ENCODE results near the gene YIPF2.

YIPF2 gene

GRCh38 chr19:10921199-10921909, 7.1 kb downstream of the YIPF2 start:
- Histone ChIP-seq H3K4me3 (no peak overlapping the region), H3K9me3 (no peaks in the 10 kb centered on the region), H3K27ac (no peak overlapping the region), H3K27me3 (no peaks in the 10 kb centered on the region), H3K4me1 (no peaks in the 10 kb centered on the region), H3K9ac (no peak overlapping the region), H4K20me1 (peaks cover 67% of the 10 kb centered on the region), H3K36me3 (peaks cover 94% of the 10 kb centered on the region), H3K4me2 (no peak overlapping the region)
- no peak for TF ChIP-seq Cebpa-rat (IDR thresholded peaks at IDR 0.05)

- no peak overlapping the region for H3K9ac ChIP-seq
- H3K27me3 ChIP-seq, result no peaks in the 10 kb centered on the region
- H4K20me1 ChIP-seq, result peaks cover 73% of the 10 kb centered on the region
- no peak overlapping the region for H3K4me2 ChIP-seq
- peaks cover 99% of the 10 kb centered on the region for H3K36me3 ChIP-seq
- no peak overlapping the region for H3K27ac ChIP-seq
- H3K4me3 ChIP-seq, result no peak overlapping the region
- no peaks in the 10 kb centered on the region for H3K4me1 ChIP-seq
- TF ChIP-seq Cebpa-rat (IDR thresholded peaks at IDR 0.05), result no peak
- H3K9me3 ChIP-seq, result no peaks in the 10 kb centered on the region
These were observed 7.7 kb downstream of the YIPF2 start for GRCh38 chr19:10920781-10921180.

- no peaks in the 10 kb centered on the region for H3K9me3 ChIP-seq
- H3K9ac ChIP-seq, result no peak overlapping the region
- H4K20me1 ChIP-seq, result peaks cover 78% of the 10 kb centered on the region
- H3K36me3 ChIP-seq, result peaks cover 99% of the 10 kb centered on the region
- no peak overlapping the region for H3K4me2 ChIP-seq
- no peaks in the 10 kb centered on the region for H3K4me1 ChIP-seq
- no peak for TF ChIP-seq Cebpa-rat (IDR thresholded peaks at IDR 0.05)
- H3K27me3 ChIP-seq, result no peaks in the 10 kb centered on the region
- H3K27ac ChIP-seq, result no peak overlapping the region
- H3K4me3 ChIP-seq, result no peak overlapping the region
These were observed 8.2 kb downstream of the YIPF2 start for GRCh38 chr19:10920288-10920655.

DNA sequence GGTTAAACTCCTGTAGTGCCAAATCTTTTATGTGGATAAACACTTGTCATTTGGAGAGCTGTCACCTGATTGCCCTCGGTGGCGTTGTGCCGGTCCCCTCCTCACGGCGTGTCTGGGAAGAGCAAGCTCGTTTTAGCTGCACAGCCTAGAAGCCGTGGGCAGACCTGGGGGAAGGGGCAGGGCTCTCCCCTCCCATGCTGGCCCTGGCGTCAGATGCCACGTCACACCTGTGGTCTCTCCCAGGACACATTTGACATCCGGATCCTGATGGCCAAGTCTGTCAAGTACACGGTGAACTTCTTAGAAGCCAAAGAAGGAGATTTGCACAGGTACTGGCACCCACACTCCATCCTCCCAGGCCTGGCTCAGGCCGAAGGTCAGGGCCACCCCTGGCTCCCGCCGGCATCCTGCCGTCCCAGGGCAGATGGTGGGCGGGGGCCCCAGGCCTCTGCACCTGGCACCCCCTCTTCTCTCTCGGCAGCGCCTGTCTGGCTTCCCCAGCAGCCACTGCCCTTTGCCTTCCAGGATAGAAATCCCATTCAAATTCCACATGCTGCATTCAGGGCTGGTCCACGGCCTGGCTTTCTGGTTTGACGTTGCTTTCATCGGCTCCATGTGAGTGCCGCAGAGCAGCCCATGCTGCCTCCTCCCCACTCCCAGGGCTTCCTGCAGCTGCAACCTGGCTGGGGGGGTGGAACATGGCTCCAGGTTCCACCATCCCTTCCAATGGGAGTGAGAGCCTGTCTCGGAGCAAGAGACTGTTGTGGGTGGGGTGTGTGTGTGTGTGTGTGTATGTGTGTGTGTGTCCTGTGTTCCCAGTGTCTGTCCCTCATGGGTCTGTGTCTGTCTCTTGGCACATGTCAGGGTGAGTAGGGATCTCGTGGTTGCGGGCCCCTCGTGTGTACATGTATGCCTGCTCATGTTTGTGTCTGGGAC, 8.8 kb downstream of the YIPF2 start:
- no peak for TF ChIP-seq Cebpa-rat (IDR thresholded peaks at IDR 0.05)
- no peak overlapping the region for H3K9ac ChIP-seq
- peaks cover 85% of the 10 kb centered on the region for H4K20me1 ChIP-seq
- no peaks in the 10 kb centered on the region for H3K4me1 ChIP-seq
- no peaks in the 10 kb centered on the region for H3K27me3 ChIP-seq
- no peak overlapping the region for H3K27ac ChIP-seq
- H3K36me3 ChIP-seq, result peaks cover 99% of the 10 kb centered on the region
- no peak overlapping the region for H3K4me2 ChIP-seq
- no peaks in the 10 kb centered on the region for H3K9me3 ChIP-seq
- H3K4me3 ChIP-seq, result no peak overlapping the region

DNA sequence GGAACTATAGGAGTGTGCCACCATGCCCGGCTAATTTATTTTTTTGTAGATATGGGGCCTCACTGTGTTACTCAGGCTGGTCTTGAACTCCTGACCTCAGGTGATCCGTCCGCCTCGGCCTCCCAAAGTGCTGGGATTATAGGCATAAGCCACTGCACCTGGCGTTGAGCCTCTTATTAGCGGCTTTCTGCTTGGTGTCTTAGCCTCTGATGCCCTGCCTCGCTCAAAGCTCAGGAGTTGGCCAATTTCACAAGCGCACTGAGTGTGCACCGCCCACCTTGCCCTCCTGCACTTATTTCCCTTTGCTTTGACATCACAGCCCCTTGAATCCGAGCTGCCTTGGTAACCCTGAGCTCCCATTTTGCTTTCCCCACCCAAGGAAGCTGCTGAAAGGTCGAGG, 10.1 kb downstream of the YIPF2 start:
- Histone ChIP-seq H3K4me1 (no peaks in the 10 kb centered on the region), H3K4me3 (no peak overlapping the region), H3K4me2 (no peak overlapping the region), H3K27ac (no peak overlapping the region), H3K9me3 (no peaks in the 10 kb centered on the region), H4K20me1 (peaks cover 86% of the 10 kb centered on the region), H3K27me3 (no peaks in the 10 kb centered on the region), H3K36me3 (peaks cover 99% of the 10 kb centered on the region), H3K9ac (no peak overlapping the region)
- TF ChIP-seq Cebpa-rat (IDR thresholded peaks at IDR 0.05), result no peak

DNA sequence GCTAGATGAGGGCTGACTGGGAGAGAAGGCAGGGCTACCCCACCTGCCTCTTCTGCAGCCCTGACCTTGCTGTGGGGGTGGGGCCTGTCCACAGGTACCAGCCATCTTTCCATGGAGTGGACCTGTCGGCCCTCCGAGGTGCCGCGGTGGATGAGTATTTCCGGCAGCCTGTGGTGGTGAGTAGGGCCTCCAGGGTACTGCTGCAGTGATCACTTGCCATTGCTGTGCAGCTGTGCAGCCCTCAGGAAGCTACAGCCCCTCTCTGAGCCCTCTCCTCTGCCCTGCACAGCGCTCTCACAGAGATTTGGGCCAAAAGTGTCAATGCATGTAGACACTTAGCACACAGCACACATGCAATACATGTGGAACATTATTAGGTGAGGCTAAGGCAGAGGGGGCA, 11.8 kb downstream of the YIPF2 start:
- H3K4me2 ChIP-seq, result no peak overlapping the region
- no peak for TF ChIP-seq Cebpa-rat (IDR thresholded peaks at IDR 0.05)
- no peak overlapping the region for H3K27ac ChIP-seq
- H3K4me3 ChIP-seq, result no peak overlapping the region
- H3K4me1 ChIP-seq, result no peaks in the 10 kb centered on the region
- H3K36me3 ChIP-seq, result peaks cover 100% of the 10 kb centered on the region
- no peak overlapping the region for H3K9ac ChIP-seq
- H3K9me3 ChIP-seq, result no peaks in the 10 kb centered on the region
- peaks cover 72% of the 10 kb centered on the region for H4K20me1 ChIP-seq
- H3K27me3 ChIP-seq, result no peaks in the 10 kb centered on the region

- Histone ChIP-seq H3K4me1 (no peaks in the 10 kb centered on the region), H4K20me1 (peaks cover 67% of the 10 kb centered on the region), H3K9ac (no peak overlapping the region), H3K36me3 (peaks cover 100% of the 10 kb centered on the region), H3K4me3 (no peak overlapping the region), H3K27ac (no peak overlapping the region), H3K9me3 (no peaks in the 10 kb centered on the region), H3K4me2 (no peak overlapping the region), H3K27me3 (no peaks in the 10 kb centered on the region)
- TF ChIP-seq Cebpa-rat (IDR thresholded peaks at IDR 0.05), result no peak
These were observed 13.0 kb downstream of the YIPF2 start for GRCh38 chr19:10915130-10916091.

- H3K9me3 ChIP-seq, result no peaks in the 10 kb centered on the region
- H3K9ac ChIP-seq, result no peak overlapping the region
- H3K36me3 ChIP-seq, result peaks cover 98% of the 10 kb centered on the region
- peaks cover 53% of the 10 kb centered on the region for H4K20me1 ChIP-seq
- no peak overlapping the region for H3K4me3 ChIP-seq
- no peaks in the 10 kb centered on the region for H3K27me3 ChIP-seq
- H3K4me2 ChIP-seq, result no peak overlapping the region
- H3K27ac ChIP-seq, result no peak overlapping the region
- H3K4me1 ChIP-seq, result no peaks in the 10 kb centered on the region
- no peak for TF ChIP-seq Cebpa-rat (IDR thresholded peaks at IDR 0.05)
These were observed 14.6 kb downstream of the YIPF2 start for GRCh38 chr19:10913716-10914340.

GRCh38 chr19:10912619-10913018, 15.8 kb downstream of the YIPF2 start:
- no peak overlapping the region for H3K4me3 ChIP-seq
- no peaks in the 10 kb centered on the region for H3K9me3 ChIP-seq
- H3K9ac ChIP-seq, result no peak overlapping the region
- peaks cover 58% of the 10 kb centered on the region for H4K20me1 ChIP-seq
- no peak for TF ChIP-seq Cebpa-rat (IDR thresholded peaks at IDR 0.05)
- no peaks in the 10 kb centered on the region for H3K4me1 ChIP-seq
- no peak overlapping the region for H3K27ac ChIP-seq
- no peak overlapping the region for H3K4me2 ChIP-seq
- H3K27me3 ChIP-seq, result no peaks in the 10 kb centered on the region
- peaks cover 98% of the 10 kb centered on the region for H3K36me3 ChIP-seq

All from BLaER1 (cell line).